Measurements from ENCODE around the gene ADAMTS2.
"Not testable (repeated sequence)": the region's sequence is repeated elsewhere in the genome, so short reads cannot be mapped to it uniquely, and the experiment has no call there.

Gene ADAMTS2

GRCh38 chr5:179115845-179116524, 229.3 kb downstream of the ADAMTS2 start:
- DNase-seq = no peak

GRCh38 chr5:179115307-179115706, 230.0 kb downstream of the ADAMTS2 start:
- no peak for DNase-seq

- no peak for DNase-seq
Measured at GRCh38 chr5:179114756-179115155, 230.5 kb downstream of the ADAMTS2 start.

GRCh38 chr5:179113945-179114641, 231.2 kb downstream of the ADAMTS2 start:
- DNase-seq = no peak

- DNase-seq = no peak
Measured at GRCh38 chr5:179113143-179113530, 232.1 kb downstream of the ADAMTS2 start.

- no peak for DNase-seq
Measured at GRCh38 chr5:179112469-179113142, 232.7 kb downstream of the ADAMTS2 start.

GRCh38 chr5:179111267-179112207, 233.7 kb downstream of the ADAMTS2 start:
- DNase-seq = no peak

GRCh38 chr5:179110528-179110927, 234.7 kb downstream of the ADAMTS2 start:
- no peak for DNase-seq

- DNase-seq = not testable (repeated sequence)
Measured at GRCh38 chr5:179101282-179101681, 244.0 kb downstream of the ADAMTS2 start.

- DNase-seq = no peak
Measured at GRCh38 chr5:179089502-179089901, 255.8 kb downstream of the ADAMTS2 start.

- no peak for DNase-seq
Measured at GRCh38 chr5:179080724-179081123, 264.5 kb downstream of the ADAMTS2 start.

GRCh38 chr5:179079165-179079987, 265.9 kb downstream of the ADAMTS2 start:
- no peak for DNase-seq

GRCh38 chr5:179065703-179066102, 279.6 kb downstream of the ADAMTS2 start:
- no peak for DNase-seq

GRCh38 chr5:179061025-179061424, 284.2 kb downstream of the ADAMTS2 start:
- no peak for DNase-seq

Data from amygdala (tissue), 56 donors.